Parathyroid adenoma (tissue), 2 donors: Measurements from ENCODE around the gene NCOA7.
A peak's percentile ranks its signal among the peaks of the same experiment; 100 is the strongest.

ENCODE experiments used
- H2AFZ ChIP-seq: fragments of 300-600 bp; sonication (generic); one replicate; pipeline ENCODE4 v1.7.0; 2017; ENCODE audit warnings: antibody characterized with exemption, mild to moderate bottlenecking
- H3K27ac ChIP-seq: fragments of 300-600 bp; sonication (generic); one replicate; pipeline ENCODE4 v1.7.0; 2017
- H3K27me3 ChIP-seq: fragments of 300-600 bp; sonication (generic); one replicate; pipeline ENCODE4 v1.7.0; 2017; ENCODE audit warnings: low read length; ENCODE audit not compliant: control insufficient read depth, insufficient read depth
- H3K36me3 ChIP-seq: fragments of 300-600 bp; sonication (generic); one replicate; pipeline ENCODE4 v1.7.0; 2017; ENCODE audit warnings: low read length; ENCODE audit not compliant: control insufficient read depth, insufficient read depth
- H3K4me1 ChIP-seq: fragments of 300-600 bp; sonication (generic); one replicate; pipeline ENCODE4 v1.7.0; 2017; ENCODE audit warnings: control low read depth
- H3K4me2 ChIP-seq: fragments of 300-600 bp; sonication (generic); one replicate; pipeline ENCODE4 v1.7.0; 2017; ENCODE audit warnings: low read length
- H3K4me3 ChIP-seq: fragments of 300-600 bp; sonication (generic); one replicate; pipeline ENCODE4 v1.7.0; 2017; ENCODE audit warnings: low read depth, low read length
- H3K79me2 ChIP-seq: fragments of 300-600 bp; sonication (generic); one replicate; pipeline ENCODE4 v1.7.0; 2017; ENCODE audit warnings: control low read depth
- H3K9ac ChIP-seq: fragments of 300-600 bp; sonication (generic); one replicate; pipeline ENCODE4 v1.7.0; 2017; ENCODE audit warnings: mild to moderate bottlenecking
- H3K9me3 ChIP-seq: fragments of 300-600 bp; sonication (generic); one replicate; pipeline ENCODE4 v1.7.0; 2017; ENCODE audit warnings: low read length; ENCODE audit not compliant: control insufficient read depth
- CTCF ChIP-seq: fragments of 300-600 bp; sonication (generic); IDR thresholded peaks from one replicate; pipeline ENCODE4 v1.7.0; 2017; ENCODE audit warnings: antibody characterized with exemption, mild to moderate bottlenecking
- donor health status: primary hyperparathyroidism.

The NCOA7 gene

GRCh38 chr6:125857846-125858245 lies 67.1 kb downstream of the NCOA7 start:
- Histone ChIP-seq H3K79me2 (no peaks in the 10 kb centered on the region), H3K4me2 (no peak overlapping the region), H3K27ac (no peak overlapping the region), H3K27me3 (no peaks in the 10 kb centered on the region), H3K9ac (no peak overlapping the region), H3K9me3 (no peaks in the 10 kb centered on the region), H3K36me3 (no peaks in the 10 kb centered on the region), H3K4me3 (no peak overlapping the region), H3K4me1 (no peaks in the 10 kb centered on the region), H2AFZ (no peak overlapping the region)
- no peak for TF ChIP-seq CTCF

- Histone ChIP-seq H3K9me3 (no peaks in the 10 kb centered on the region), H3K79me2 (no peaks in the 10 kb centered on the region), H3K4me1 (no peaks in the 10 kb centered on the region), H3K4me3 (no peak overlapping the region), H3K27ac (no peak overlapping the region), H3K9ac (no peak overlapping the region), H3K36me3 (no peaks in the 10 kb centered on the region), H2AFZ (no peak overlapping the region), H3K27me3 (no peaks in the 10 kb centered on the region), H3K4me2 (no peak overlapping the region)
- peak; percentile 37 for TF ChIP-seq CTCF
Measured at GRCh38 chr6:125858427-125859320, 67.9 kb downstream of the NCOA7 start.

GRCh38 chr6:125859727-125860126 lies 69.0 kb downstream of the NCOA7 start:
- Histone ChIP-seq H2AFZ (no peak overlapping the region), H3K9ac (no peak overlapping the region), H3K4me1 (no peaks in the 10 kb centered on the region), H3K4me3 (no peak overlapping the region), H3K4me2 (no peak overlapping the region), H3K9me3 (no peaks in the 10 kb centered on the region), H3K27me3 (no peaks in the 10 kb centered on the region), H3K79me2 (no peaks in the 10 kb centered on the region), H3K27ac (no peak overlapping the region), H3K36me3 (no peaks in the 10 kb centered on the region)
- no peak for TF ChIP-seq CTCF

GRCh38 chr6:125863023-125863422 lies 72.3 kb downstream of the NCOA7 start:
- no peaks in the 10 kb centered on the region for H3K4me1 ChIP-seq
- H3K4me2 ChIP-seq, result no peak overlapping the region
- no peak overlapping the region for H3K4me3 ChIP-seq
- H3K27ac ChIP-seq, result no peak overlapping the region
- H3K79me2 ChIP-seq, result peaks cover 4% of the 10 kb centered on the region
- no peak overlapping the region for H3K9ac ChIP-seq
- H3K27me3 ChIP-seq, result no peaks in the 10 kb centered on the region
- no peaks in the 10 kb centered on the region for H3K9me3 ChIP-seq
- TF ChIP-seq CTCF, result no peak
- H2AFZ ChIP-seq, result no peak overlapping the region
- H3K36me3 ChIP-seq, result no peaks in the 10 kb centered on the region

- TF ChIP-seq CTCF, result no peak
Measured at GRCh38 chr6:125865015-125865414, 74.3 kb downstream of the NCOA7 start.

More at GRCh38 chr6:125865015-125865414, 74.3 kb downstream of the NCOA7 start:
- no peak overlapping the region for H3K27ac ChIP-seq
- H3K9ac ChIP-seq, result no peak overlapping the region
- no peak overlapping the region for H3K4me3 ChIP-seq
- no peak overlapping the region for H3K4me2 ChIP-seq
- H3K79me2 ChIP-seq, result peaks cover 4% of the 10 kb centered on the region
- no peaks in the 10 kb centered on the region for H3K9me3 ChIP-seq
- no peaks in the 10 kb centered on the region for H3K36me3 ChIP-seq
- H2AFZ ChIP-seq, result no peak overlapping the region
- no peaks in the 10 kb centered on the region for H3K4me1 ChIP-seq
- H3K27me3 ChIP-seq, result no peaks in the 10 kb centered on the region
